Measurements from ENCODE around the gene IFNA21.

- TF ChIP-seq, protein P1, sequence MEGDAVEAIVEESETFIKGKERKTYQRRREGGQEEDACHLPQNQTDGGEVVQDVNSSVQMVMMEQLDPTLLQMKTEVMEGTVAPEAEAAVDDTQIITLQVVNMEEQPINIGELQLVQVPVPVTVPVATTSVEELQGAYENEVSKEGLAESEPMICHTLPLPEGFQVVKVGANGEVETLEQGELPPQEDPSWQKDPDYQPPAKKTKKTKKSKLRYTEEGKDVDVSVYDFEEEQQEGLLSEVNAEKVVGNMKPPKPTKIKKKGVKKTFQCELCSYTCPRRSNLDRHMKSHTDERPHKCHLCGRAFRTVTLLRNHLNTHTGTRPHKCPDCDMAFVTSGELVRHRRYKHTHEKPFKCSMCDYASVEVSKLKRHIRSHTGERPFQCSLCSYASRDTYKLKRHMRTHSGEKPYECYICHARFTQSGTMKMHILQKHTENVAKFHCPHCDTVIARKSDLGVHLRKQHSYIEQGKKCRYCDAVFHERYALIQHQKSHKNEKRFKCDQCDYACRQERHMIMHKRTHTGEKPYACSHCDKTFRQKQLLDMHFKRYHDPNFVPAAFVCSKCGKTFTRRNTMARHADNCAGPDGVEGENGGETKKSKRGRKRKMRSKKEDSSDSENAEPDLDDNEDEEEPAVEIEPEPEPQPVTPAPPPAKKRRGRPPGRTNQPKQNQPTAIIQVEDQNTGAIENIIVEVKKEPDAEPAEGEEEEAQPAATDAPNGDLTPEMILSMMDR (IDR thresholded peaks at IDR 0.05): no peak
- TF ChIP-seq EP300 (IDR thresholded peaks at IDR 0.05) (no peak), POLR2A (IDR thresholded peaks at IDR 0.05) (no peak)
Observed at GRCh38 chr9:21144603-21145002, 21.9 kb downstream of the IFNA21 start.

All from sigmoid colon (tissue), 4 donors.